ENCODE measurements around the gene GOLGA2. TPM values are rescaled to one million over a fixed set of nuclear protein-coding genes. Genes with fewer than 3 reads are reported as not detected.
A peak's percentile ranks its signal among the peaks of the same experiment; 100 is the strongest.

GOLGA2 gene
- polyA plus RNA-seq, 1 donor = 92.5 TPM

- no peak for DNase-seq
Measured at GRCh38 chr9:128296340-128297220, 20.8 kb upstream of the GOLGA2 start.

DNA sequence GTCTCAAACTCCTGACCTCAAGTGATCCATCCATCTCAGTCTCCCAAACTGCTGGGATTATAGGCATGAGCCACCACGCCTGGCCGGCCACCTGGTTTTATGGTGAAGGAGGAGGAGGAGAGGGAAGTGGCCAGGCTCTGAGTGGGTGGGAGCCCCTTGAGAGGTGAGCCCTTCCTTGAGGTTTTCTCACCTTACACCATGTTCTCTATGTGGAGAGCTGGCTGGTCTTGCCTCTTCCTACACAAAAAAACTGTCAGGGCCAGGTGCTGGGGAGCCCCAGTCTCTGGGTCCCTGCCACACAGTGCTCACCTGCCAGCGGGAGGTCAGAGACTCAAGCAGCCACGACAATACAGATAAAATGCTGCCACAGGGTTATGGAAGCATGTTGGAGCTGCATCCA is 18.3 kb upstream of the GOLGA2 start:
- no peak for DNase-seq

DNA sequence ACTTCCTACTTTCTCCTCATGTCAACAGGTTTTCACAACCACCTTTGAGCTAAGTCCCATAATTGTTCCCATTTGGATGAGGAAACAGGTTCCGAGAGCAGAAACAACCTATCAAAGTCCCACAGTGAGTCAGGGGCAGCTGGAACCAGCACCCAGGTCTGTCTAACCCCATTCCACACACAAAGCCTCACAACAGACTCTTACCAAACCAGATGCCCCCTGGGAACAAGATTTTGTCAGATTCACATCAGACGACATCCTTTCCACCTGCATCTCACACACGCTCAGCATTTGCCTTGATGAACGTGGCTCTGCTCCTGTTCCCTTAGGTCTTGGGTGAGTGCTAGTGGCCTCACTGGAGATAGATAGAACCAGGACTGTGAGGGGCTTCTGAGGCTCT is 17.3 kb upstream of the GOLGA2 start:
- DNase-seq = no peak

GRCh38 chr9:128292009-128292408 is 16.2 kb upstream of the GOLGA2 start:
- DNase-seq = no peak

- no peak for DNase-seq
Measured at GRCh38 chr9:128288273-128289004, 12.6 kb upstream of the GOLGA2 start.

- no peak for DNase-seq
Measured at GRCh38 chr9:128286440-128286839, 10.6 kb upstream of the GOLGA2 start.

DNA sequence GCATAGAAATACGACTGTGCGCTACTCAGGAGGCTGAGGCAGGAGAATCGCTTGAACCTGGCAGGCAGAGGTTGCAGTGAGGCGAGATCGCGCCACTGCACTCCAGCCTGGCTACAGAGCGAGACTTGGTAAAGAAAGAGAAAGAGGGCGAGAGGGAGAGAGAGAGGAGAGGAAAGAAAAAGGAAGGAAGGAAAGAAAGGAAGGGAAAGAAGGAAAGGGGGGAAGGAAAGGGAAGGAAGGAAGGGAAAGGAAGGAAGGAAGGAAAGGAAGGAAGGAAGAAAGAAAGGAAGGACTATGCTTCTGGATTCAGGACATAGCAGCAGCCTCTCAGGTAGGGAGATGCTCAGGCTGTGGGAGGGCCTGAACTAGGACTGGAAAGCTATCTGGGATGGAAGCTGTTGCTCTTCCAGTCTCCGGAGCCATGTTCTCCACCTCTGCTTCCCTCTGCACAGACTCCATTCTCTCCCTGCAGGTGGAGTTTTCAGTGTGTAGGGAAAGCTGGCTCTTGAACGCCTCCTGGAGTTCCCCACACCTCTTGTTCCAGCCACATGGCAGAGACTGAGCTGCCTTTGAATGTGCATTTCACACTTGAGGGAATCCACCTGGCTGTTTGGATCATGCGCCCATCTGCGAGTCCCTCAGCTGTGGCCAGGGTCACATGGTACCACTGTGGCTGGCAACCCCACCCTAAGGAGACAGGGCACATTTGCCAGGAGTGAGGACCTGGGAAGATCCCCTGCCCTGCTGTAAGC is 9.4 kb upstream of the GOLGA2 start:
- DNase-seq = no peak

DNA sequence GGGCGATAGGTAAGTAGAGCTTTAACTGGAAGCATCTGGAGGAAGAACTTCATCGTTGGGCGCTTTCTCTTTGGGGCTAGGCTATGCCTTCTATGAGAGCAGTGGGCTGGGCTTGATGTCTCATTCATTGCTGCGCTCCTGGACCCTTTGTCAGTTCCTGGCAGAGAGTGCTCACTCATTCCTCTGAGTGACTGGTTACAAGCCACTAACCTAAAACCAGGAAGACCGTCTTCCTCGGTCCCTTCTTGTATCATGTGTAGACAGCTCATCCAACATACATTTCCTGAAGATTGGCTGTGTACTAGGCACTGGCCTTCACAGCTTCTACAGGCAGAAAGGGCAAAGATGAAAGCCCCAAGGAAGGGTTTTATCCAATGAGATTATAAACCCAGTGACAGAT is 6.7 kb upstream of the GOLGA2 start:
- no peak for DNase-seq

GRCh38 chr9:128280084-128280622 is 4.3 kb upstream of the GOLGA2 start:
- DNase-seq = no peak

DNA sequence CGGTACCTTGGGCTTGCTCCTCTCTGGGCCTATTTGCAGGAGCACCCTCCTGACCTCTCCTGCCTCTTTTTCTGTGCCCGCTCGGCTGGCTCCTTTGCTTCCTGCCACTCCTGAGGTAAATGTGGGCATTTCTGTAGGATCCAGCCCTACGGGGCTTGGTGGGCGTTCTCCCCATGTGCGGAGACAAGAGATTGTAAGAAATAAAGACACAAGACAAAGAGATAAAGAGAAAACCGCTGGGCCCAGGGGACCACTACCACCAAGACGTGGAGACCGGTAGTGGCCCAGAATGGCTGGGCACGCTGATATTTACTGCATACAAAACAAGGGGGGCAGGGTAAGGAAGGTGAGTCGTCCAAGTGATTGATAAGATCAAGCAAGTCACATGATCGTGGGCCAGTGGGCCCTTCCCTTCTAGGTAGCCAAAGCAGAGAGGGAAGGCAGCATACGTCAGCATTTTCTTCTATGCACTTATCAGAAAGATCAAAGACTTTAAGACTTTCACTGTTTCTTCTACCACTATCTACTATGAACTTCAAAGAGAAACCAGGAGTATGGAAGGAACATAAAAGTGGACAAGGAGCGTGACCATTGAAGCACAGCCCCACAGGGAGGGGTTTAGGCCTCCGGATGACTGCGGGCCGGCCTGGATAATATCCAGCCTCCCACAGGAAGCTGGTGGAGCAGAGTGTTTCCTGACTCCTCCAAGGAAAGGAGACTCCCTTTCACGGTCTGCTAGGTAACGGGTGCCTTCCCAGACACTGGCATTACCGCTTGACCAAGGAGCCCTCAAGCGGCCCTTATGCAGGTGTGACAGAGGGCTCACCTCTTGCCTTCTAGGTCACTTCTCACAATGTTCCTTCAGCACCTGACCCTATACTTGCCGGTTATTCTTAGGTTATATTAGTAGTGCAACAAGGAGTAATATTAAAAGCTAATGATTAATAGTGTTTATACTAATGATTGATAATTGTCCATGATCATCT is 3.6 kb upstream of the GOLGA2 start:
- peak; percentile 13 for DNase-seq

DNA sequence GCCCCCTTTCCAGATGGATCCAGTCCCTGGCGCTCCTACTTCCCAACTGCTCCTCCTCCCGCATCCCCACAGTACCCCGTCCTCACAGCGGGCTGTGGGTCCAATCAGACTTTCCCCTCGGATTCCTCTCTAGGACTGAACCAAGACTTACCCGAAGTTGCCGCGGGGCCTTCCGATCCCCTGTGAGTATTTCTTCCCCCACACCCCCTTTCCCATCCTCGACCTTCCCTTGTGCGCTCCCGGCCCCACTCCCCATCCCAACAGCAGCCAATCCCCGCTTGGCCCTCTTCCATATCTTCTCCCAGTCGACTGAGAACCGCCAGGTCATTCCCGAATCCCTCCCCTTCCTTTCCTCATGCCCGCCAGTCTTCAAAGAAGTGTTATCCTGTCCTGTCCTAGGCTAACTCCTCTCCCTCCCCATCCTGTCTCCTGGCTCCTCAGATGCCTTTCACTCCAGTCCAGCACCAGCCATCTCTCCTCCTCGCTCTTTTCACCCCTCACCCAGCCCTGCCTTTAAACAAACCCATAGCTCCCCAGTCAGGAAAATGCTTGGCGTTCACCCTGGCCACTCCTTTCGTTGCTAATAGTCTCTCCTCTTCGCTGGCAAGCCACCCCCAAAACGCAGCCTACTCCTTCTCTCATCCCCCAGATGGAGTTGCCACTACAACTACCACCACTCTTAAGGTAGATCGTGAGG is 915 bp upstream of the GOLGA2 start:
- no peak for DNase-seq

DNA sequence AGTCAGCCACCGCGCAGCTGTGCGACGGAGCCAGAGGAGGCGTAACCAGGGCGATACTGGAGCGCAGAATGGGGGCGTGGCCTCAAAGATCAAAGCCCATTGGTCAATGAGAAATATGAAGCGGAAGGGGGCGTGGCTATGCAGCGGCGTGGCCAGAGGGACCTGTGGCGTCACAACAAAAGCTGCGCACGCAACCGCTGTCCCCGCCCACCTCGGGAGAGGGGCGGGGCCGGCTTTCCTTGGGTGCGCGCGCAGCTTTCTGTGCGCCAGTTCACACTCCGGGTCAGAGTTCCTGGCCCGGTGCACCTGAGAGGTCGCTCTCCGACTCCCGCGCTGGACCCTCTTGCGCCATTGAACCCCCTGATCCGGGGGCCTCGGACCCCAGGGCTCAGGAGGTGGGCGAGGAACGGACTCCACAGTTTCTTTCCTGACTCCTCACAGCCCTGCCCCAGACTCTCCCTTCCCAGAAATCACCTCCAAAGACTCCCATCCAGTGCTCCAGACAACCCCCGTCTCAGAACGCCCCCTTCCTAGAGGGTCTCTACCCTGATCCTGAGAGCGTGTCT is 284 bp upstream of the GOLGA2 start, which contains the start of gene SWI5:
Gene SWI5, plus strand, starts transcription at position 269 of the 566 bp plus-strand sequence.
- DNase-seq = peak; percentile 99

DNA sequence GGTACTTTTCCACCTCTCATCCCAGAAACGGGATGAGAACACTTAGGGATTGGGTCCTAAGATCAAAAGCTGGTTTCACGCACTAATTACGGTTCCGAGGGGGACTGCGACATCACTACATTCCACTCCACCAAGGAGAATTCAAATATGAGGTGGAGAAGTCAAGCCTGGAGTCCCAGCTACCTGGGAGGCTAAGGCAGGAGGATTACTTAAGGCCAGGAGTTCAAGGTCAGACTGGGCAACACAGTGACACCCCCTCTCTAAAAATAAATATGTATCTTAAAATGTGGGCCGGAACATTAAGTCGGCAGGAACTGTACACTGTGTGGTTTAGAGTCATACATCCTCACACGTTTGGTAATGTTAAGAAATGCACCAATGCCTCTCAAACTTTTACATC is 1.6 kb downstream of the GOLGA2 start:
- no peak for DNase-seq

GRCh38 chr9:128271512-128271911 is 4.3 kb downstream of the GOLGA2 start:
- DNase-seq = no peak

GRCh38 chr9:128271112-128271511 is 4.7 kb downstream of the GOLGA2 start:
- no peak for DNase-seq

GRCh38 chr9:128266868-128267590 is 8.8 kb downstream of the GOLGA2 start:
- no peak for DNase-seq

- DNase-seq = no peak
Measured at GRCh38 chr9:128265348-128265847, 10.4 kb downstream of the GOLGA2 start.

GRCh38 chr9:128262687-128263086 is 13.1 kb downstream of the GOLGA2 start:
- no peak for DNase-seq

DNA sequence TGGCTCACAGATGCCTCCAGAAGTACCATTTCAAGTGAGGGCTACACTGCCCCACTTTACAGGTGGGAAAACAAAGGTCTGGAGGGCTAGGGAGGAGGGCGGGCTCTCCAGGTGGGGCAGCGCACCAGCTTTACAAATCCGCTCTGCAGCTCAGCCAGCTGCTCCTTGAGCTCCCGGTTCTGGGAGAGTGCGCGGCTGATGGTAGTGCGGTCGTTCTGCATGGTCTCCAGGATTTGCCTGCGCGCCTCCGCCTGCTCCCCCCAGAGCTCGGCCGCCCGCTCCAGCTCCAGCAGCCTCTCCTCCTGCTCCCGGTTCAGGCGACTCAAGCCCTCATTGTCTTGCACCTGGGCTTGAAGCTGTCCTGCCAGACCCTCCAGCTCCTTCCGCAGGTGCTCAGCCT is 15.5 kb downstream of the GOLGA2 start:
- no peak for DNase-seq

All from left kidney (tissue), 2 donors.